ENCODE data around the gene PEX7.
"Not testable (repeated sequence)": the region's sequence is repeated elsewhere in the genome, so short reads cannot be mapped to it uniquely, and the experiment has no call there.

Gene PEX7

DNA sequence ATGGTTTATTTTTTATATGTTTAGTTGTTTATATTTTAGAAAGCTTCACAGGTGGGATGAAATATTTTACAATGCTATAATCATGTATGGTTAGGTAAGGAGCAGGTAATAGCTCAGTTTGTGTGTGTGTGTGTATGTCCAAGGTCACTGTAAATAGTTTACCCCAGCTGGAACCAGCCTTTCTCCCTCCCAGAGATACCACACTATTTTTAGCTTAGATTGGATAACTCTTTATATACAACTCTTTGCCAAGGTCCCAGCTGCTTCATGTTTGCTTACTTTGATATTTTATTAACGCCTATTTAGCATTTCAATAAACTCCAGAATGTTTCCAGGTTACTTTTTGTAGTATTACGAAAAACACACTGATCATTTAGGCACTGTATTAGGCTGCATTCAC lies 1.8 kb upstream of the PEX7 start:
- intact Hi-C loops (cut with DNase I), result no loop called here
- no peak for DNase-seq

GRCh38 chr6:136822046-136822375 lies 381 bp upstream of the PEX7 start:
- DNase-seq, result peak in 17 of 42 donors; percentile 10 to 49 (median 28)
- intact Hi-C loops (cut with DNase I), result no loop called here

- DNase-seq, result peak in 12 of 42 donors; percentile 3 to 56 (median 17)
- intact Hi-C loops (cut with DNase I), result no loop called here
Observed at GRCh38 chr6:136823128-136823660, 802 bp downstream of the PEX7 start.

DNA sequence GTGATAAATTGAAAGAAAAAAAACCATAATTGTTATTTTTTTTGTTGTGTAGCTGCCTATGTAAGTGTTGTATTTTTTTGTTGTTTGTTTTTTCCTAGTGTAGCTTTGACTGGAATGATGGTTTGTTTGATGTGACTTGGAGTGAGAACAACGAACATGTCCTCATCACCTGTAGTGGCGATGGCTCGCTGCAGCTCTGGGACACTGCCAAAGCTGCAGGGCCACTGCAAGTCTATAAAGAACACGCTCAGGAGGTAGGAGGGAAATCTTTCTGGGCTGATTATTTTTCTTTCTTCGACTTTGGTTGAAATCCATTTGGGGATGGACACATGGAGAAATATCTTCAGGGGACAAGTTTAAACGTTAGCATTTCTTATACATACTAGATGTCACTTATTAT lies 3.8 kb downstream of the PEX7 start:
- no peak for DNase-seq
- intact Hi-C loops (cut with DNase I), result no loop called here

GRCh38 chr6:136831873-136832562 lies 9.6 kb downstream of the PEX7 start:
- DNase-seq, result no peak
- intact Hi-C loops (cut with DNase I), result no loop called here

GRCh38 chr6:136840276-136841001 lies 18.0 kb downstream of the PEX7 start:
- intact Hi-C loops (cut with DNase I), result no loop called here
- no peak for DNase-seq

DNA sequence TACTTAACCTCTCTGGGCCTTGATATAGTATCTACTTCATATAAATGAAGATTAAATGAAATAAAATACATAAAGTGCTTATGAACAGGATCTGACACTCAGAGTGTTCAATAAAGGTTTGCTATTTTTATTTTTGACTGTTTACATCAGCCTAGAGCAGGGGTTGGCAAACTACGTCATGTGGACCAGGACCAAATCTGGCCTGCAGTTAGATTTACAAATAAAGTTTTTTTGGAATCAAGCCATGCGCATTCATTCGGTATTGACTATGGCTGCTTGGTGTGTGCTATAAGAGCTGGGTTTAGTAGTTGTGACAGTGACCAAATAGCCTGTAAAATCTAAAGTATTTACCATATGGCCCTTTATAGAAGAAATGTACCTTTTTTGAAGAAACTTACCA lies 20.8 kb downstream of the PEX7 start:
- intact Hi-C loops (cut with DNase I), result no loop called here
- DNase-seq, result no peak

DNA sequence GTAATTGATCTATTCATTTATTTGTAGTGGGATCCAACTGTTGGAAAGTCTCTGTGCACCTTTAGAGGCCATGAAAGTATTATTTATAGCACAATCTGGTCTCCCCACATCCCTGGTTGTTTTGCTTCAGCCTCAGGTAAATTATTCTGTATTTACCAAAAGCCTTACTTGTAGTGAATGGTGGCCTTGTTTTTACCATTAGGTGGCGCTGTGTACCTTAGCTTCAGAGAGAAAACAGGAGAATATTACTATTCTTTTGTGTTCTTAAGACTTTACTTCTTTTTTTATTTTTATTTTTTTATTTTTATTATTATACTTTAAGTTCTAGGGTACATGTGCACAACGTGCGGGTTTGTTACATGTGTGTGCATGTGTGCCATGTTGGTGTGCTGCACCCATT lies 23.7 kb downstream of the PEX7 start:
- intact Hi-C loops (cut with DNase I), result no loop called here
- peak in 23 of 42 donors; percentile 4 to 75 (median 47) for DNase-seq

GRCh38 chr6:136846477-136846876 lies 24.1 kb downstream of the PEX7 start:
- DNase-seq; intact Hi-C loops (cut with DNase I): not testable (repeated sequence)

GRCh38 chr6:136849979-136850563 lies 27.7 kb downstream of the PEX7 start:
- intact Hi-C loops (cut with DNase I); DNase-seq: not testable (repeated sequence)

GRCh38 chr6:136859430-136859829 lies 37.0 kb downstream of the PEX7 start:
- peak in 1 of 42 donors; percentile 27 for DNase-seq
- intact Hi-C loops (cut with DNase I), result no loop called here

- no peak for DNase-seq
- intact Hi-C loops (cut with DNase I), result no loop called here
Observed at GRCh38 chr6:136860043-136860442, 37.7 kb downstream of the PEX7 start.

DNA sequence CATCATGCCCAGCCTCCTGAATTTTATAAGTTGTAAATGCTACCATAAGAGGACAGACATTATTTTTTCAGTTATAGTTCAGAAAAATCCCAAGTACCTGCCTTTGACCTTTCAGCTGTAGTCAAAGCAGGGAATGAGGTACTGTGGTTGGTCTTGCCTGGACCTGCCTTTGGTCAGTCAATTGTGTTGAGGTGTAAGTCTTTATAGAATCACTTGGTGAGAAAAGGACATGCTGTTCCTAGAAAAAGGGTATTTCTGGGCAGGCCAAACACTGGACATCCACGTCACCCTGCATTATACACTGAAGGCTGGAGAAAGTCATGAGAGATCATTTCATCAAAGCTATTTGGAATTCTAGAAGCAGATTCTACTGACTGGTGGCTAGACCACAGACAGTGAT lies 40.3 kb downstream of the PEX7 start:
- no peak for DNase-seq

GRCh38 chr6:136863752-136864151 lies 41.4 kb downstream of the PEX7 start:
- intact Hi-C loops (cut with DNase I), result no loop called here
- no peak for DNase-seq

More for the DNA sequence above, 40.3 kb downstream of the PEX7 start:
- intact Hi-C loops (cut with DNase I), result no loop called here

DNA sequence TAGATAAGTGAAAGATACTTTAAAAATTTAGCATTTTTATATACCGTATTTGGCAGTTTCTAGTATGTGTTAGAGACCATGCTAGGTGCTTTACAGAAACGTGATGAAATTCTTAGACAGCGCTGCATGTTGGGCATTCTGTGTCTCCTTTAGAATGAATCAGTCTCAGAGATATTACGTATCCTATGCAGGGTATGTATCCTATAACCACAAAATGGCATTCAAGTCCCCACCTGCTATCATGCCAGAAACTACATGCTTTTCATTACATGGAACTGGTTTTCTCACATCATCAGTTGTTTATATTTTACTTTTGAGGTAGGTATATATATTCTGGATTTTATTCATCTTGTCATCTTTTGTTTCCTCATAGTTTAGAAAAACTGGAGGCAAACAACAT lies 42.3 kb downstream of the PEX7 start:
- intact Hi-C loops (cut with DNase I), result no loop called here
- DNase-seq, result no peak

DNA sequence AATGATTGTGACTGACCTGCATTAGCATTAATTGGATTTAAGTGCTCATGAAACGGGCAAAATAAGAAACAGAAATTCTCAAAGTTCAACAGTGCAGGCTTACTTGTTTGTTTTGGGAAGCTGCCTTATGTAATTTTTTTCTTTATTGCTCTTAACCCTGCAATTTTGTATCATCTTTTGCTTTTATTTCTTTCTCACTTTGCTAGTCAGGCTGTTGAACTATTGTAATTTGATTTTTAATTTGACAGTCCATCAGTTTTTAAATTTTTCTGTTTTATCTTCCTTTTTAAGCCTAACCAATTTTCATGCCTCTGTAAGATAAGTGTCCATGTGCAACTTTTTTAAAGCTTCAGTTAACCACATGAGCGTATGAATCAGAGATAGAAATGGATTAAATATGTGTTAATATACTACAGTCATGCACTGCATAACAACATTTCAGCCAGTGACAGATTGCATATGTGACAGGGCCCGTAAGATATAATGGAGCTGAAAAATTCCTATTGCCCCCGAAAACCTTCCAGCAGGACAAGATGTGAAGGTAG lies 44.6 kb downstream of the PEX7 start:
- DNase-seq, result no peak

DNA sequence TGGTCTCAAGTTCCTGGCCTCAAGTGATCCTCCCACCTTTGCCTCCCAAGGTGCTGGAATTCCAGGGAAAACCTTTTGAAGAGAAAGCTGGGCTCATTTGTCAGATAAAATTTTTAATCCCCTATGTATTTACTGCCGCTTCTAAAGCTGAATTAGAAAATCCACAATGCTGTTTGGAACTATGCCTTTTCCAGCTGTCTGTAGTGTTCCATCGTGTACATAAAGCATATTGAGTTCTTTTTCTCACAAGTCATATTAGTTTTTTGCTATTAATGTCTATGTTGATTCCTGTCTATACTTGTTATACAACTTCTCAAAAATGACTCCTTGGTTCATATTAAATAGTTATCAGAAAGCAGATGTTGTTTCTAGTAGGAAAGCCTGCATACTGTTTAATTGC lies 47.1 kb downstream of the PEX7 start:
- DNase-seq, result no peak
- intact Hi-C loops (cut with DNase I), result no loop called here

More for the DNA sequence above, 44.6 kb downstream of the PEX7 start:
- intact Hi-C loops (cut with DNase I), result no loop called here

- DNase-seq, result no peak
- intact Hi-C loops (cut with DNase I), result no loop called here
Observed at GRCh38 chr6:136873748-136874147, 51.4 kb downstream of the PEX7 start.

DNA sequence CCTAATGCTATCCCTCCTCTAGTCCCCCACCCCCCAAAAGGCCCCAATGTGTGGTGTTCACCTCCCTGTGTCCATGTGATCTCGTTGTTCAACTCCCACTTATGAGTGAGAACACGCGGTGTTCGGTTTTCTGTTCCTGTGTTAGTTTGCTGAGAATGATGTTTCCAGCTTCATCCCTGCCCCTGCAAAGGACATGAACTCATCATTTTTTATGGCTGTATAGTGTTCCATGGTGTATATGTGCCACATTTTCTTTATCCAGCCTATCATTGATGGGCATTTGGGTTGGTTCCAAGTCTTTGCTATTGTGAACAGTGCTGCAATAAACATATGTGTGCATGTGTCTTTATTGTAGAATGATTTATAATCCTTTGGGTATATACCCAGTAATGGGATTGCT lies 54.1 kb downstream of the PEX7 start:
- intact Hi-C loops (cut with DNase I); DNase-seq: not testable (repeated sequence)

Measured in head of caudate nucleus (tissue), 42 donors.